Progenitor cell of endocrine pancreas (in vitro differentiated cells): ENCODE measurements around the gene NELL1. TPM values are rescaled to one million over a fixed set of nuclear protein-coding genes. Genes with fewer than 3 reads are reported as not detected.

Source experiments
- DNase-seq: peaks from one replicate; pipeline ENCODE4 v3.0.0; 2021; ENCODE audit warnings: low spot score; ENCODE audit not compliant: unreplicated experiment
- H3K27ac Mint-ChIP-seq: 2 replicates; pipeline ENCODE4 v1.8.0; 2021; ENCODE audit warnings: mild to moderate bottlenecking, moderate library complexity, mixed read lengths
- H3K27me3 Mint-ChIP-seq: 2 replicates; pipeline ENCODE4 v1.8.0; 2021; ENCODE audit warnings: mixed read lengths
- H3K36me3 Mint-ChIP-seq: 2 replicates; pipeline ENCODE4 v1.8.0; 2022; ENCODE audit warnings: mixed read lengths; ENCODE audit not compliant: insufficient read depth
- H3K4me1 Mint-ChIP-seq: 2 replicates; pipeline ENCODE4 v1.8.0; 2021; ENCODE audit warnings: low read depth, mixed read lengths
- H3K4me3 Mint-ChIP-seq: 2 replicates; pipeline ENCODE4 v1.8.0; 2021; ENCODE audit warnings: low read depth, mild to moderate bottlenecking, moderate library complexity, mixed read lengths
- H3K9me3 Mint-ChIP-seq: 2 replicates; pipeline ENCODE4 v1.8.0; 2021; ENCODE audit warnings: low read depth, mixed read lengths
- CTCF ChIP-seq: fragments of 200-600 bp; sonication (generic); IDR thresholded peaks from one replicate; pipeline ENCODE4 v1.5.0; 2021; ENCODE audit warnings: antibody characterized with exemption, mild to moderate bottlenecking; ENCODE audit not compliant: unreplicated experiment
- total RNA-seq: library from RNA; stranded (reverse); gene quantifications from 2 replicates; pipeline ENCODE4 v1.2.1, GENCODE V29; 2021

Gene NELL1
- total RNA-seq, 1 donor from 2014 or later: 2.2 TPM

DNA sequence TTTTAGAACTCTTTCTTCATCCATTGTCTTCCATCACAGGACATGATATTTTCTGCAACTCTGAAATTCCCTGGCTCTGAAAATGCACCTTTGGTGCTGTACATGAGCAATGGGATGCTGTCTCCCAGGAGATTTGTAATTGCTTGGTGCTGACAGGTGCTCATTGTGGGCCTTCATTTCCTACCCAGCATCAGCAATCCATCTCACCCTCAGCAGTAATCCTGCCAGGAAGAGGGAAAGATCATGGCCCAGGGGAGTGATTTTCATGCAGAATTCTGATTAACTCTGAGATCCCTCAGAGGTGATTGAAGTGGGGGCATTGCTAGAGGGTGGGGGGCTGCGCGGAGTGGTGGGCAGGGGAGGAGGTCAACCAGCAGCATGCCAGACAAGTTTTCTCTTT, 651.7 kb downstream of the NELL1 start:
- Mint-ChIP-seq H3K27me3 (no peaks in the 10 kb centered on the region), H3K27ac (no peak overlapping the region), H3K4me1 (peaks cover 2% of the 10 kb centered on the region), H3K4me3 (no peak overlapping the region), H3K36me3 (no peaks in the 10 kb centered on the region), H3K9me3 (peaks cover 4% of the 10 kb centered on the region)
- no peak for DNase-seq
- TF ChIP-seq CTCF: no peak

DNA sequence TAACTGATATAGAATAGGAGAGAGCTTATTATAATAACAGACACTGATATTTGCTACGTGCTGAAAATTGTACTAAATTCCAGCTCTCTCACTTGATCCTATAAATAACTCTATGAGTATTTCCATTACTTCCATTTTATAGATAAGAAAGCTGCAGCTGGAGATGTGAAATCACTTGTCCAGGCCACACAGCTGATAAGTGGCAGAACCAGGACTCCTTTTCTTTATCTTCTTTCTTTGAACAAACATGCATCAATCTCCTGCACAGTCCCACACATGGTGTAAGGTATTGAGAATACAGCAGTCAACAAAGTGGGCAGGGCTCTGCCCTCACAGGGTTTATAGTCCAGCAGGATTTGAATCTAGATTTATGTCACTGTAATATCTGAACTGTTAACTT, 652.1 kb downstream of the NELL1 start:
- H3K4me1 Mint-ChIP-seq: peaks cover 2% of the 10 kb centered on the region
- H3K36me3 Mint-ChIP-seq: no peaks in the 10 kb centered on the region
- H3K27ac Mint-ChIP-seq: no peak overlapping the region
- TF ChIP-seq CTCF: no peak
- no peaks in the 10 kb centered on the region for H3K27me3 Mint-ChIP-seq
- H3K9me3 Mint-ChIP-seq: peaks cover 4% of the 10 kb centered on the region
- DNase-seq: no peak
- H3K4me3 Mint-ChIP-seq: no peak overlapping the region

GRCh38 chr11:21323617-21324016, 654.2 kb downstream of the NELL1 start:
- no peak for DNase-seq
- no peak for TF ChIP-seq CTCF
- H3K9me3 Mint-ChIP-seq: peaks cover 13% of the 10 kb centered on the region
- no peaks in the 10 kb centered on the region for H3K27me3 Mint-ChIP-seq
- no peak overlapping the region for H3K4me3 Mint-ChIP-seq
- H3K27ac Mint-ChIP-seq: no peak overlapping the region
- H3K36me3 Mint-ChIP-seq: no peaks in the 10 kb centered on the region
- H3K4me1 Mint-ChIP-seq: peaks cover 2% of the 10 kb centered on the region

DNA sequence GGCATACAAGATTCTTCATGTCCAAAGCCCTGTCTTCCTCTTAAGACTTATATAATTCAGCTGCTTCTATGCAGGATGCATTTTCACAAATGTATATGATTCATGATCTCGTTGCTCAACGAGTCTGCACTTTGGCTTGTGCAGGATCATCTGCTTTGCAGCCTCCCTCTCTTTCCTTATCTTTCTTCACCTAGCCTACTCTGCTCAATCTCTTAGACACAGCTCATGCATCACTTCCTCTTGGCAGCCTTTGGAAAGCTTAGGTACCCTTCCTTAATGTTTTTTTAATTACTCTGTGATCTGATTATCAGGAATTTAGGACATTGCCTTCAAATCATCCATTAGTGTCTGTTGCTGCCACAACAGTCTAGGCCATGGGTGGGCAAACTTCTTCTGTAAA, 673.8 kb downstream of the NELL1 start:
- Mint-ChIP-seq H3K27me3 (no peaks in the 10 kb centered on the region), H3K27ac (no peak overlapping the region), H3K9me3 (no peaks in the 10 kb centered on the region), H3K36me3 (no peaks in the 10 kb centered on the region), H3K4me3 (no peak overlapping the region), H3K4me1 (no peaks in the 10 kb centered on the region)
- no peak for TF ChIP-seq CTCF
- no peak for DNase-seq

DNA sequence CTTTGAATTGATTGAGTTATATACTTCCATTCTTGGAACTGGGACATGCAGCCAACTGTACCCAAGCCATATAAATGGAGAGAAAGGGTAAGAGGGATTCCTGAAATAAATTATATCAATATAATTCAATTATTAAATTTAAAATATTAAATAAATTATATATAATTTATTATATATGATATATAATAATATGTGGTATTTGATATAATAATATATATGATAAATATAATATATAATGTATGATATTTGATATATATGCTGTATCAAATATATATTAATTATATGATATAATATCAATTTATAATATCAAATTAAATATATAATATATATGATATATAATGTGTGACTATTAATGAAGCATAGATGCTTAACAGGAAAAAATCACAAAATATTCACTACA, 677.0 kb downstream of the NELL1 start:
- Mint-ChIP-seq H3K36me3 (no peaks in the 10 kb centered on the region), H3K27me3 (no peaks in the 10 kb centered on the region), H3K27ac (no peak overlapping the region), H3K9me3 (no peaks in the 10 kb centered on the region), H3K4me3 (no peak overlapping the region), H3K4me1 (no peaks in the 10 kb centered on the region)
- TF ChIP-seq CTCF: no peak
- no peak for DNase-seq
